ENCODE results near the gene SMOC2.

The SMOC2 gene

GRCh38 chr6:168442646-168443045 lies 1.7 kb downstream of the SMOC2 start:
- H3K4me3 ChIP-seq (replicated peaks; ENCODE audit: low read depth, low read length): no peak overlapping the region
- DNase-seq (ENCODE audit: low read depth): no peak
- TF ChIP-seq, protein P1, sequence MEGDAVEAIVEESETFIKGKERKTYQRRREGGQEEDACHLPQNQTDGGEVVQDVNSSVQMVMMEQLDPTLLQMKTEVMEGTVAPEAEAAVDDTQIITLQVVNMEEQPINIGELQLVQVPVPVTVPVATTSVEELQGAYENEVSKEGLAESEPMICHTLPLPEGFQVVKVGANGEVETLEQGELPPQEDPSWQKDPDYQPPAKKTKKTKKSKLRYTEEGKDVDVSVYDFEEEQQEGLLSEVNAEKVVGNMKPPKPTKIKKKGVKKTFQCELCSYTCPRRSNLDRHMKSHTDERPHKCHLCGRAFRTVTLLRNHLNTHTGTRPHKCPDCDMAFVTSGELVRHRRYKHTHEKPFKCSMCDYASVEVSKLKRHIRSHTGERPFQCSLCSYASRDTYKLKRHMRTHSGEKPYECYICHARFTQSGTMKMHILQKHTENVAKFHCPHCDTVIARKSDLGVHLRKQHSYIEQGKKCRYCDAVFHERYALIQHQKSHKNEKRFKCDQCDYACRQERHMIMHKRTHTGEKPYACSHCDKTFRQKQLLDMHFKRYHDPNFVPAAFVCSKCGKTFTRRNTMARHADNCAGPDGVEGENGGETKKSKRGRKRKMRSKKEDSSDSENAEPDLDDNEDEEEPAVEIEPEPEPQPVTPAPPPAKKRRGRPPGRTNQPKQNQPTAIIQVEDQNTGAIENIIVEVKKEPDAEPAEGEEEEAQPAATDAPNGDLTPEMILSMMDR (IDR thresholded peaks at IDR 0.05; ENCODE audit: low read length, missing control alignments): no peak

DNA sequence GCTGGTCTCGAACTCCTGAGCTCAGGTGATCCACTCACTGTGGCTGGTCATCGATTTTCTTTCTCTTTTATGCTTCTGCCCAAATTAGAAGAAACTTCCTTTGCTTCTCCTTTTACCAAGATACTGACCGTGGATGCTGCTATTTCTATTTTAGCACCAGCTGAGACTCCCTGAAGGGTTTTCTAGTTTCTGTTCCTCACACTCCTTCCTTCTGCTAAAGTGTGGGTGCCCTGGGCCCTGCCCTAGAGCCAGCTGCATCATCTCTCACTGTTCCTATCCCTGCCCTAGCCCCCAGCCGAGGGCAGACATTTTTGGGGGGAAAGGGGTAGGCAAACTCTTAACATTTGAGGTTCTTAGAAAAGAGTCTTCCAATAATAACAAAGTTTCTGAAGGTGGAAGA lies 6.3 kb downstream of the SMOC2 start:
- TF ChIP-seq, protein P1 (IDR thresholded peaks at IDR 0.05; ENCODE audit: low read length, missing control alignments): no peak
- no peak for DNase-seq (ENCODE audit: low read depth)
- no peak overlapping the region for H3K4me3 ChIP-seq (replicated peaks; ENCODE audit: low read depth, low read length)

DNA sequence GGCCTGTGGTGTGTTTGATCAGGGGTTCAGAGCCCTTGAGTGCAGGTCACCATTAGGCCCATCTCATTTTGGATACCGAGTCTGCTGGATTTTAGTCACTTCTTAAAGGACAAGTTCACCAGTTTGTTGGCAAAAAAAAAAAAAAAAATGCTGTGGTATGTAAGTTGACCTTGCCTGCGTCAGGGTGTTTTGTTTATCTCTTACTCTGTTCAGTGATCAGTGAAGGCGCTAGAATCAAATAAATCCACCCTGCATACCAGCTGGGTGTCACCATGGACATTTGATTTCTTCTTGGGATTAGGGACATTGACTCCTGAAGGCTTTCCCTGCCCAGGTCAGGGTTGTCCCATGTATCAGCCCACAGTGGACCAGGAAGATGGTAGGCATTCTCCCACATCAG lies 6.7 kb downstream of the SMOC2 start:
- TF ChIP-seq, protein P1 (IDR thresholded peaks at IDR 0.05; ENCODE audit: low read length, missing control alignments): no peak
- no peak overlapping the region for H3K4me3 ChIP-seq (replicated peaks; ENCODE audit: low read depth, low read length)
- DNase-seq (ENCODE audit: low read depth): no peak

GRCh38 chr6:168448243-168448855 lies 7.4 kb downstream of the SMOC2 start:
- H3K4me3 ChIP-seq (replicated peaks; ENCODE audit: low read depth, low read length): no peak overlapping the region
- TF ChIP-seq, protein P1 (IDR thresholded peaks at IDR 0.05; ENCODE audit: low read length, missing control alignments): no peak
- no peak for DNase-seq (ENCODE audit: low read depth)

DNA sequence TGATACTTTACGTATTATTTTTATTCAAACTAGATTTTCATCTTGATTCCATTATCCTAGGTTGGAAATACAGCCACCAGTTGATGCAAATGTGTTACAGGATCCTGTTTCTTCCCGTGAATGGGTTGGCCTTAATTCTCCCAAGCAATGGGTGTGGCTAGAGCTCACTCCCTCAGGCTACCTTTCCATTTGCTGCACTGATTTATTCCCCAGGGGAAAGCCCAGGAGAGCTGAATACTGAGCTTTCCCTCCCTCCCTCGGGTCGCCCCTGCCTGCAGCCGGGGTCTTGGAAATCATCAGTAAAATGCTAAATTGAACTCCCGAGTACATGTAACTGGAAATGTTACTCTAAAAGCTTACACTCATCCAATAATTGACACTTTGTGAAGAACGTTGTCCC lies 9.9 kb downstream of the SMOC2 start:
- no peak for DNase-seq (ENCODE audit: low read depth)
- TF ChIP-seq, protein P1 (IDR thresholded peaks at IDR 0.05; ENCODE audit: low read length, missing control alignments): no peak
- no peak overlapping the region for H3K4me3 ChIP-seq (replicated peaks; ENCODE audit: low read depth, low read length)

GRCh38 chr6:168451805-168452517 lies 11.0 kb downstream of the SMOC2 start:
- TF ChIP-seq, protein P1 (IDR thresholded peaks at IDR 0.05; ENCODE audit: low read length, missing control alignments): peak; percentile 26
- no peak for DNase-seq (ENCODE audit: low read depth)

More at GRCh38 chr6:168451805-168452517, 11.0 kb downstream of the SMOC2 start:
- no peak overlapping the region for H3K4me3 ChIP-seq (replicated peaks; ENCODE audit: low read depth, low read length)

Measured in fibroblast of pulmonary artery (primary cell).